SK-N-SH treated with all-trans-retinoic acid at 6 μM for 48 hours (cell line): ENCODE measurements around the gene SLC10A6.

Experiments used
- TF ChIP-seq, protein P1 (sequence below): fragments of 250-450 bp; sonication (Bioruptor Pico); IDR thresholded peaks from 2 replicates; pipeline ENCODE4 v1.8.0; 2020; ENCODE audit warnings: mild to moderate bottlenecking, moderate library complexity, borderline replicate concordance
- TF ChIP-seq, protein P2 (sequence below): fragments of 250-450 bp; sonication (Bioruptor Pico); IDR thresholded peaks from 2 replicates; pipeline ENCODE4 v1.5.1; 2020; ENCODE audit warnings: low read depth, mild to moderate bottlenecking, moderate library complexity

DNA sequence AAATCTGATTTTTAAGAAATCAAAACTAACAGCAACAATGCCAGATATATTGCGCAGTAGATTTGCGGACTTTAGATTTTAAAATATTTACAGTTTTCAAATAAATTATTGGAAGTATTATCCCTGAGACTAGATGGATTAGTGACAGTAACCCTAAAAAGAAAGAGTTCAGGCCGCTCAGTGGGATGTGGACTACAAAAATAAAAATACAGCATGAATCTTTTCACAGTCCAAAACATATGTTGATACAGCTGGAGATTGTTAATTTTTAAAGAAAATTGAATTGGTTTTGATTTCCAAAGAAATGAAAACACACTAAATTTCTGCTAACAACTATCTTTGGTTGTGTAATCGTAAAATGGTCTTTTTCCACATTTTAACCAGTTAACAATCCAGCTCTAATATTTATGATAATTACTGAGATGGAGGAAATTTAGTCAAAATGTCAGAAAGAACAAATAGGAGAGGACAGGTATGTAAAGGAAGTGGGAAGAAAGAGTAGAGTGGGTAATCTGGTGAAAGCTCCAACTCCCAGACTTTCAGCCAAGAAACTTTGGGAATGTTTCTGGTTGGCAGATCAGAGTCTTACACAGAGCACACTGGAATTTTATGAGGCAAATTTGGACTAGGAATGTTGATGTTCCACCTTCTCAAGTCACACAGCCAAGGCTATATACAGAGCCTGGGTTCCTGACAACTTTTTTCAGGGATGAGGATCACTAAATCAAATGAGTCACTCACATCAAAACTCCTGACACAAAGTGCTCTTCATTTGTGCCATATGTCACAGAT lies 27.9 kb upstream of the SLC10A6 start:
- TF ChIP-seq, protein P1, sequence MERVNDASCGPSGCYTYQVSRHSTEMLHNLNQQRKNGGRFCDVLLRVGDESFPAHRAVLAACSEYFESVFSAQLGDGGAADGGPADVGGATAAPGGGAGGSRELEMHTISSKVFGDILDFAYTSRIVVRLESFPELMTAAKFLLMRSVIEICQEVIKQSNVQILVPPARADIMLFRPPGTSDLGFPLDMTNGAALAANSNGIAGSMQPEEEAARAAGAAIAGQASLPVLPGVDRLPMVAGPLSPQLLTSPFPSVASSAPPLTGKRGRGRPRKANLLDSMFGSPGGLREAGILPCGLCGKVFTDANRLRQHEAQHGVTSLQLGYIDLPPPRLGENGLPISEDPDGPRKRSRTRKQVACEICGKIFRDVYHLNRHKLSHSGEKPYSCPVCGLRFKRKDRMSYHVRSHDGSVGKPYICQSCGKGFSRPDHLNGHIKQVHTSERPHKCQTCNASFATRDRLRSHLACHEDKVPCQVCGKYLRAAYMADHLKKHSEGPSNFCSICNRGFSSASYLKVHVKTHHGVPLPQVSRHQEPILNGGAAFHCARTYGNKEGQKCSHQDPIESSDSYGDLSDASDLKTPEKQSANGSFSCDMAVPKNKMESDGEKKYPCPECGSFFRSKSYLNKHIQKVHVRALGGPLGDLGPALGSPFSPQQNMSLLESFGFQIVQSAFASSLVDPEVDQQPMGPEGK (CRISPR knock-in tag), result no peak
- TF ChIP-seq, protein P2, sequence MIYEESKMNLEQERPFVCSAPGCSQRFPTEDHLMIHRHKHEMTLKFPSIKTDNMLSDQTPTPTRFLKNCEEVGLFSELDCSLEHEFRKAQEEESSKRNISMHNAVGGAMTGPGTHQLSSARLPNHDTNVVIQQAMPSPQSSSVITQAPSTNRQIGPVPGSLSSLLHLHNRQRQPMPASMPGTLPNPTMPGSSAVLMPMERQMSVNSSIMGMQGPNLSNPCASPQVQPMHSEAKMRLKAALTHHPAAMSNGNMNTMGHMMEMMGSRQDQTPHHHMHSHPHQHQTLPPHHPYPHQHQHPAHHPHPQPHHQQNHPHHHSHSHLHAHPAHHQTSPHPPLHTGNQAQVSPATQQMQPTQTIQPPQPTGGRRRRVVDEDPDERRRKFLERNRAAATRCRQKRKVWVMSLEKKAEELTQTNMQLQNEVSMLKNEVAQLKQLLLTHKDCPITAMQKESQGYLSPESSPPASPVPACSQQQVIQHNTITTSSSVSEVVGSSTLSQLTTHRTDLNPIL (CRISPR knock-in tag), result no peak
